ENCODE data around the gene PDZD11. TPM values are rescaled to one million over a fixed set of nuclear protein-coding genes. Genes with fewer than 3 reads are reported as not detected.

PDZD11 gene
- polyA plus RNA-seq, 1 donor from 2014 or later, result 64.7 TPM

GRCh38 chrX:70264784-70265183 is 24.9 kb downstream of the PDZD11 start:
- Histone ChIP-seq H3K79me2 (replicated peaks; ENCODE audit: insufficient read depth, low read length) (no peaks in the 10 kb centered on the region), H3K36me3 (ENCODE audit: insufficient read depth, low read length) (no peaks in the 10 kb centered on the region), H4K20me1 (ENCODE audit: insufficient read depth) (no peaks in the 10 kb centered on the region), H3K27ac (ENCODE audit: low read length) (no peak overlapping the region), H3K27me3 (ENCODE audit: insufficient read depth, low read depth, low read length) (no peaks in the 10 kb centered on the region), H3K9me3 (ENCODE audit: low read length) (no peaks in the 10 kb centered on the region), H3K9me2 (ENCODE audit: insufficient read depth, low read length) (no peaks in the 10 kb centered on the region), H3K4me2 (ENCODE audit: low read length) (no peak overlapping the region), H3K9ac (ENCODE audit: low read length) (no peak overlapping the region), H3K4me3 (ENCODE audit: low read length) (no peak overlapping the region), H2AFZ (ENCODE audit: low read depth, low read length) (no peak overlapping the region), H3F3A (ENCODE audit: insufficient read depth, low read length, poor library complexity, severe bottlenecking) (no peaks in the 10 kb centered on the region)
- TF ChIP-seq CTCF (IDR thresholded peaks at IDR 0.05; ENCODE audit: poor library complexity, severe bottlenecking), result no peak
- TF ChIP-seq EZH2 (IDR thresholded peaks at IDR 0.05; ENCODE audit: borderline replicate concordance, insufficient read depth, low read length, poor library complexity, severe bottlenecking), result no peak
- no peak for TF ChIP-seq POLR2AphosphoS5 (IDR thresholded peaks at IDR 0.05)
- TF ChIP-seq, protein P1, sequence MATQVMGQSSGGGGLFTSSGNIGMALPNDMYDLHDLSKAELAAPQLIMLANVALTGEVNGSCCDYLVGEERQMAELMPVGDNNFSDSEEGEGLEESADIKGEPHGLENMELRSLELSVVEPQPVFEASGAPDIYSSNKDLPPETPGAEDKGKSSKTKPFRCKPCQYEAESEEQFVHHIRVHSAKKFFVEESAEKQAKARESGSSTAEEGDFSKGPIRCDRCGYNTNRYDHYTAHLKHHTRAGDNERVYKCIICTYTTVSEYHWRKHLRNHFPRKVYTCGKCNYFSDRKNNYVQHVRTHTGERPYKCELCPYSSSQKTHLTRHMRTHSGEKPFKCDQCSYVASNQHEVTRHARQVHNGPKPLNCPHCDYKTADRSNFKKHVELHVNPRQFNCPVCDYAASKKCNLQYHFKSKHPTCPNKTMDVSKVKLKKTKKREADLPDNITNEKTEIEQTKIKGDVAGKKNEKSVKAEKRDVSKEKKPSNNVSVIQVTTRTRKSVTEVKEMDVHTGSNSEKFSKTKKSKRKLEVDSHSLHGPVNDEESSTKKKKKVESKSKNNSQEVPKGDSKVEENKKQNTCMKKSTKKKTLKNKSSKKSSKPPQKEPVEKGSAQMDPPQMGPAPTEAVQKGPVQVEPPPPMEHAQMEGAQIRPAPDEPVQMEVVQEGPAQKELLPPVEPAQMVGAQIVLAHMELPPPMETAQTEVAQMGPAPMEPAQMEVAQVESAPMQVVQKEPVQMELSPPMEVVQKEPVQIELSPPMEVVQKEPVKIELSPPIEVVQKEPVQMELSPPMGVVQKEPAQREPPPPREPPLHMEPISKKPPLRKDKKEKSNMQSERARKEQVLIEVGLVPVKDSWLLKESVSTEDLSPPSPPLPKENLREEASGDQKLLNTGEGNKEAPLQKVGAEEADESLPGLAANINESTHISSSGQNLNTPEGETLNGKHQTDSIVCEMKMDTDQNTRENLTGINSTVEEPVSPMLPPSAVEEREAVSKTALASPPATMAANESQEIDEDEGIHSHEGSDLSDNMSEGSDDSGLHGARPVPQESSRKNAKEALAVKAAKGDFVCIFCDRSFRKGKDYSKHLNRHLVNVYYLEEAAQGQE (IDR thresholded peaks at IDR 0.05; ENCODE audit: borderline replicate concordance), result no peak
- no peak for TF ChIP-seq MXI1 (conservative IDR thresholded peaks at IDR 0.05; ENCODE audit: poor library complexity, severe bottlenecking)
- no peak for TF ChIP-seq RAD21 (conservative IDR thresholded peaks at IDR 0.05)

DNA sequence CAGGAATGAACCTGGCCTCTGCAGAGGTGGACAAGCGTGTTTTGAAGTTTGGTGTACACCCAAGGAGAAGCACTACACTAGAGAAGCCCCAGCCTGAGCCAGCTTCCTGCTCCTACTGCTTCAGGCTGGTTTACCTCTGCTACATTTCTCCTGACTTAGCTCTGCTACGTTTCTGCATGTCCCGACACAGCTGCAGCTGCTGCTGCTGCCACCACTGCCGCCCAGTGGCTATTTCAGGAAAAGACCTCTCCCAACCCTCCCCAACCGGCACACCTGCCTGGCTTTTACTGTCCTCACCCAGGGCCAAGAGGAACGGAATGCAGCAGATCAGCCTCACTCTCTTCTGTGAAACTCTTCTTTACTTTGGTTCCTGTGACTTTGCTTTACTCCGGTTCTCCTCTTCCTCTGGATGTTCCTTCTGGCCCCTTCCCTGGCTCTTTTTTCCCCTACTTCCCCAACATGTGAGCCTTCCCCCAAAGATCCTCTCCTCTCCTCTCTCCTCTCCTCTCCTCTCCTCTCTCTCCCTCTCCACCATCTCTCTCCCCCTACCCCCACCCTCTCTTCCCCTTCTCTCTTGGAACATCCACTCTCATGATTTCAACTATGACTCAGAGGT is 26.7 kb downstream of the PDZD11 start:
- no peaks in the 10 kb centered on the region for H3K9me3 ChIP-seq (ENCODE audit: low read length)
- no peaks in the 10 kb centered on the region for H3K79me2 ChIP-seq (replicated peaks; ENCODE audit: insufficient read depth, low read length)
- H3F3A ChIP-seq (ENCODE audit: insufficient read depth, low read length, poor library complexity, severe bottlenecking), result no peaks in the 10 kb centered on the region
- H3K27me3 ChIP-seq (ENCODE audit: insufficient read depth, low read depth, low read length), result no peaks in the 10 kb centered on the region
- TF ChIP-seq SMC3 (conservative IDR thresholded peaks at IDR 0.05; ENCODE audit: poor library complexity), result peak; percentile 63
- TF ChIP-seq CTCF (IDR thresholded peaks at IDR 0.05; ENCODE audit: poor library complexity, severe bottlenecking), result peak; percentile 68
- peak; percentile 61 for TF ChIP-seq RAD21 (conservative IDR thresholded peaks at IDR 0.05)
- no peak for TF ChIP-seq EP300 (conservative IDR thresholded peaks at IDR 0.05; ENCODE audit: poor library complexity, severe bottlenecking)
- TF ChIP-seq TAF1 (IDR thresholded peaks at IDR 0.05; ENCODE audit: low read depth), result no peak
- no peak overlapping the region for H3K9ac ChIP-seq (ENCODE audit: low read length)
- no peaks in the 10 kb centered on the region for H3K36me3 ChIP-seq (ENCODE audit: insufficient read depth, low read length)
- H3K9me2 ChIP-seq (ENCODE audit: insufficient read depth, low read length), result no peaks in the 10 kb centered on the region
- no peak overlapping the region for H3K27ac ChIP-seq (ENCODE audit: low read length)
- H3K4me3 ChIP-seq (ENCODE audit: low read length), result no peak overlapping the region
- H2AFZ ChIP-seq (ENCODE audit: low read depth, low read length), result no peak overlapping the region
- H3K4me2 ChIP-seq (ENCODE audit: low read length), result no peak overlapping the region
- no peaks in the 10 kb centered on the region for H4K20me1 ChIP-seq (ENCODE audit: insufficient read depth)
